H9 (cell line): ENCODE measurements around the gene GLIS2. TPM values are rescaled to one million over a fixed set of nuclear protein-coding genes. Genes with fewer than 3 reads are reported as not detected.

Experiments
- DNase-seq: peaks from one replicate; pipeline ENCODE4 v3.0.0-alpha.2; 2017
- H2AFZ ChIP-seq: one replicate; pipeline ENCODE4 v1.6.1; 2013; ENCODE audit warnings: mild to moderate bottlenecking, low read length, control low read depth, moderate library complexity
- H2AK5ac ChIP-seq: 2 replicates; pipeline ENCODE4 v1.6.1; 2013; ENCODE audit warnings: low read length, control low read depth, mixed read lengths; ENCODE audit not compliant: insufficient read length
- H2BK120ac ChIP-seq: one replicate; pipeline ENCODE4 v1.6.1; 2013; ENCODE audit warnings: low read depth, mild to moderate bottlenecking, low read length, control low read depth, inconsistent platforms; ENCODE audit not compliant: poor library complexity, severe bottlenecking
- H2BK12ac ChIP-seq: 2 replicates; pipeline ENCODE4 v1.6.1; 2013; ENCODE audit warnings: low read length, control low read depth, mixed read lengths, low read depth; ENCODE audit not compliant: insufficient read length
- H2BK15ac ChIP-seq: 2 replicates; pipeline ENCODE4 v1.6.1; 2013; ENCODE audit warnings: low read depth, low read length, control low read depth
- H2BK20ac ChIP-seq: one replicate; pipeline ENCODE4 v1.6.1; 2013; ENCODE audit warnings: low read depth, mild to moderate bottlenecking, low read length, control low read depth, inconsistent platforms; ENCODE audit not compliant: poor library complexity, severe bottlenecking
- H2BK5ac ChIP-seq: 2 replicates; pipeline ENCODE4 v1.6.1; 2013; ENCODE audit warnings: low read length, control low read depth, mixed read lengths; ENCODE audit not compliant: insufficient read length
- H3K14ac ChIP-seq: 2 replicates; pipeline ENCODE4 v1.6.1; 2013; ENCODE audit warnings: low read length, control low read depth; ENCODE audit not compliant: insufficient read depth
- H3K18ac ChIP-seq: 2 replicates; pipeline ENCODE4 v1.6.1; 2013; ENCODE audit warnings: low read depth, mild to moderate bottlenecking, mixed read lengths, low read length, control low read depth; ENCODE audit not compliant: insufficient read length
- H3K23ac ChIP-seq: 2 replicates; pipeline ENCODE4 v1.6.1; 2013; ENCODE audit warnings: low read length, control low read depth, mixed read lengths, low read depth; ENCODE audit not compliant: insufficient read length
- H3K23me2 ChIP-seq: 2 replicates; pipeline ENCODE4 v1.6.1; 2013; ENCODE audit warnings: low read depth, mild to moderate bottlenecking, mixed read lengths, low read length, control low read depth; ENCODE audit not compliant: insufficient read length, poor library complexity, severe bottlenecking
- H3K27ac ChIP-seq: 2 replicates; pipeline ENCODE4 v1.5.1; 2013; ENCODE audit warnings: low read length, control low read depth, mixed read lengths, low read depth; ENCODE audit not compliant: insufficient read length
- H3K27me3 ChIP-seq: 2 replicates; pipeline ENCODE4 v1.6.1; 2013; ENCODE audit warnings: low read length, control low read depth, inconsistent platforms; ENCODE audit not compliant: insufficient read depth
- H3K4ac ChIP-seq: 2 replicates; pipeline ENCODE4 v1.6.1; 2013; ENCODE audit warnings: low read depth, mild to moderate bottlenecking, control low read depth, inconsistent platforms, low read length, moderate library complexity
- H3K4me1 ChIP-seq: 2 replicates; pipeline ENCODE4 v1.6.1; 2013; ENCODE audit warnings: low read length, control low read depth, inconsistent platforms; ENCODE audit not compliant: insufficient read depth
- H3K4me2 ChIP-seq: 2 replicates; pipeline ENCODE4 v1.6.1; 2013; ENCODE audit warnings: low read length, control low read depth, mixed read lengths; ENCODE audit not compliant: insufficient read length, insufficient read depth
- H3K56ac ChIP-seq: 2 replicates; pipeline ENCODE4 v1.6.1; 2013; ENCODE audit warnings: low read depth, mild to moderate bottlenecking, mixed read lengths, low read length, control low read depth; ENCODE audit not compliant: insufficient read length
- H3K79me1 ChIP-seq: 2 replicates; pipeline ENCODE4 v1.6.1; 2013; ENCODE audit warnings: low read depth, mild to moderate bottlenecking, moderate library complexity, low read length, control low read depth, inconsistent platforms; ENCODE audit not compliant: insufficient read depth, poor library complexity, severe bottlenecking
- H3K79me2 ChIP-seq: 2 replicates; pipeline ENCODE4 v1.6.1; 2013; ENCODE audit warnings: low read length, control low read depth, inconsistent platforms; ENCODE audit not compliant: insufficient read depth
- H3K9ac ChIP-seq: 2 replicates; pipeline ENCODE4 v1.6.1; 2013; ENCODE audit warnings: low read length, control low read depth, mixed read lengths; ENCODE audit not compliant: insufficient read length; ENCODE audit errors: extremely low read depth
- H3K9me3 ChIP-seq: one replicate; pipeline ENCODE4 v1.6.1; 2013; ENCODE audit warnings: low read depth, low read length, inconsistent platforms; ENCODE audit not compliant: control insufficient read depth
- H3T11ph ChIP-seq: one replicate; pipeline ENCODE4 v1.6.1; 2013; ENCODE audit warnings: mild to moderate bottlenecking, low read length, control low read depth, inconsistent platforms
- H4K20me1 ChIP-seq: one replicate; pipeline ENCODE4 v1.6.1; 2013; ENCODE audit not compliant: control insufficient read depth, insufficient read length, insufficient read depth
- H4K5ac ChIP-seq: 2 replicates; pipeline ENCODE4 v1.6.1; 2013; ENCODE audit warnings: low read depth, mild to moderate bottlenecking, mixed read lengths, low read length, control low read depth; ENCODE audit not compliant: insufficient read length
- H4K8ac ChIP-seq: replicated peaks from 2 replicates; pipeline ENCODE4 v1.6.1; 2013; ENCODE audit warnings: low read length, control low read depth, mixed read lengths, low read depth; ENCODE audit not compliant: insufficient read length
- H4K91ac ChIP-seq: 2 replicates; pipeline ENCODE4 v1.6.1; 2013; ENCODE audit warnings: low read depth, mild to moderate bottlenecking, moderate library complexity, mixed read lengths, low read length, control low read depth; ENCODE audit not compliant: insufficient read length
- H3K27ac Mint-ChIP-seq, 3 experiments: 2 replicates in 2 of 3; 3 replicates in 1 of 3; pipeline ENCODE4 v1.8.0; 2020 to 2021; ENCODE audit warnings: mixed read lengths in 3 of 3, mild to moderate bottlenecking in 1 of 3, moderate library complexity in 1 of 3
- H3K27me3 Mint-ChIP-seq: 2 replicates; pipeline ENCODE4 v1.8.0; 2021; ENCODE audit warnings: low read depth, mild to moderate bottlenecking, moderate library complexity, mixed read lengths
- H3K36me3 Mint-ChIP-seq, 3 experiments: 2 replicates in 2 of 3; 3 replicates in 1 of 3; pipeline ENCODE4 v1.8.0; 2020 to 2021; ENCODE audit warnings: low read depth in 3 of 3, mixed read lengths in 3 of 3; ENCODE audit not compliant: insufficient read depth in 1 of 3
- H3K4me1 Mint-ChIP-seq, 2 experiments: 2 replicates each; pipeline ENCODE4 v1.8.0; 2020; ENCODE audit warnings: mixed read lengths in 2 of 2
- H3K4me3 Mint-ChIP-seq, 2 experiments: 2 replicates in 1 of 2; 3 replicates in 1 of 2; pipeline ENCODE4 v1.8.0; 2020 to 2021; ENCODE audit warnings: mild to moderate bottlenecking in 2 of 2, mixed read lengths in 2 of 2, moderate library complexity in 1 of 2
- H3K9me3 Mint-ChIP-seq, 2 experiments: 2 replicates in 1 of 2; 3 replicates in 1 of 2; pipeline ENCODE4 v1.8.0; 2020; ENCODE audit warnings: mild to moderate bottlenecking in 2 of 2, mixed read lengths in 2 of 2, moderate library complexity in 1 of 2
- WGBS: extraction: QIAGEN DNeasy Blood & Tissue Kit; methylation state at CpG from one replicate; pipeline ENCODE4 v1.1.7; 2013; ENCODE audit warnings: missing lambda C conversion rate, low lambda C conversion rate, mixed read lengths; ENCODE audit not compliant: insufficient read length; ENCODE audit errors: extremely low coverage; 5-methylcytosine and 5-hydroxymethylcytosine counted together
- total RNA-seq: library from RNA; stranded (reverse); gene quantifications from 2 replicates; pipeline ENCODE4 v1.2.1, GENCODE V29; 2021
- TF ChIP-seq, protein P1 (sequence below): fragments of 200-600 bp; sonication (generic); conservative IDR thresholded peaks from 3 replicates; pipeline ENCODE4 v1.8.0; 2021; ENCODE audit warnings: antibody characterized with exemption, mild to moderate bottlenecking

The GLIS2 gene
- total RNA-seq, 1 experiment from 2014 or later, result 14.3 TPM

DNA sequence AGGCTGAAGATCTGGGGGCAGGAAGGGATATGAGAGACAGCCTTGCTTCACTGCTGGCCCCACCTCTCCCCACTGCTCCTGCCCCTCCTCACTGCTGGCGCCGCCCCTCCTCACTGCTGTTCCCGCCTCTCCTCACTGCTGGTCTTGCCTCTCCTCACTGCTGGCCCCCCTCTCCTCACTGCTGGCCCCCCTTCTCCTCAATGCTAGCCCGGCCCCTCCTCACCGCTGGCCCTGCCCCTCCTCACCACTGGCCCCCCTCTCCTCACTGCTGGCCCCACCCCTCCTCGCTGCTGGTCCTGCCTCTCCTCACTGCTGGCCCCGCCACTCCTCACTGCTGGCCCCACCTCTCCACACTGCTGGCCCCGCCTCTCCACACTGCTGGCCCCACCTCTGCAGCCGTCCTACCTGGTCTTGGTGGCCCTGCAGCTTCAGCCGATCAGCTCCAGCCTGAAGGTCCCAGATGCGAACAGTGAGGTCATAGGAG, 44.7 kb downstream of the GLIS2 start:
- Histone ChIP-seq H3K79me1 (no peaks in the 10 kb centered on the region), H3K9ac (no peak overlapping the region), H3K27me3 (no peaks in the 10 kb centered on the region), H2BK120ac (no peak overlapping the region), H2BK20ac (no peak overlapping the region), H2AK5ac (no peak overlapping the region), H4K5ac (no peak overlapping the region), H3K18ac (no peak overlapping the region), H3K4me1 (no peaks in the 10 kb centered on the region), H3K14ac (no peak overlapping the region; the same call in 1 of the 2 replicates), H3K9me3 (no peaks in the 10 kb centered on the region), H3K4me2 (no peak overlapping the region), H3K4ac (no peak overlapping the region), H3K27ac (no peak overlapping the region), H3K23ac (no peak overlapping the region), H3T11ph (no peak overlapping the region), H2BK15ac (no peak overlapping the region), H3K23me2 (peaks cover 4% of the 10 kb centered on the region), H4K91ac (no peak overlapping the region), H2BK12ac (no peak overlapping the region), H4K8ac (no peak overlapping the region), H4K20me1 (no peaks in the 10 kb centered on the region), H2AFZ (no peak overlapping the region), H3K79me2 (no peaks in the 10 kb centered on the region), H3K56ac (no peak overlapping the region), H2BK5ac (no peak overlapping the region)
- TF ChIP-seq, protein P1, sequence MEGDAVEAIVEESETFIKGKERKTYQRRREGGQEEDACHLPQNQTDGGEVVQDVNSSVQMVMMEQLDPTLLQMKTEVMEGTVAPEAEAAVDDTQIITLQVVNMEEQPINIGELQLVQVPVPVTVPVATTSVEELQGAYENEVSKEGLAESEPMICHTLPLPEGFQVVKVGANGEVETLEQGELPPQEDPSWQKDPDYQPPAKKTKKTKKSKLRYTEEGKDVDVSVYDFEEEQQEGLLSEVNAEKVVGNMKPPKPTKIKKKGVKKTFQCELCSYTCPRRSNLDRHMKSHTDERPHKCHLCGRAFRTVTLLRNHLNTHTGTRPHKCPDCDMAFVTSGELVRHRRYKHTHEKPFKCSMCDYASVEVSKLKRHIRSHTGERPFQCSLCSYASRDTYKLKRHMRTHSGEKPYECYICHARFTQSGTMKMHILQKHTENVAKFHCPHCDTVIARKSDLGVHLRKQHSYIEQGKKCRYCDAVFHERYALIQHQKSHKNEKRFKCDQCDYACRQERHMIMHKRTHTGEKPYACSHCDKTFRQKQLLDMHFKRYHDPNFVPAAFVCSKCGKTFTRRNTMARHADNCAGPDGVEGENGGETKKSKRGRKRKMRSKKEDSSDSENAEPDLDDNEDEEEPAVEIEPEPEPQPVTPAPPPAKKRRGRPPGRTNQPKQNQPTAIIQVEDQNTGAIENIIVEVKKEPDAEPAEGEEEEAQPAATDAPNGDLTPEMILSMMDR, result no peak
- Mint-ChIP-seq H3K4me3 (no peak overlapping the region), H3K27ac (no peak overlapping the region), H3K9me3 (no peaks in the 10 kb centered on the region; a peak in 1 of 5 replicates), H3K4me1 (0 out of 4 replicates have a peak, but pooled peaks cover 0 to 3% of the 10 kb centered on the region in 2 experiments), H3K27me3 (no peaks in the 10 kb centered on the region), H3K36me3 (peaks cover 2 to 4% (median 2%) of the 10 kb centered on the region in 3 experiments; a peak in 2 of 7 replicates)
- DNase-seq, result peak; percentile 68
- WGBS, result no CpG with 5 or more reads among the region's 11 CpGs
